NCI-H510A treated with DMSO at 0.1 percent for 48 hours (cell line): ENCODE measurements around the gene TRIM48.
"Not testable (repeated sequence)": the region's sequence is repeated elsewhere in the genome, so short reads cannot be mapped to it uniquely, and the experiment has no call there.

ENCODE experiments used
- DNase-seq: peaks from one replicate; lab custom pipeline; 2025; lab: John Stamatoyannopoulos, UW

Gene TRIM48, protein sequence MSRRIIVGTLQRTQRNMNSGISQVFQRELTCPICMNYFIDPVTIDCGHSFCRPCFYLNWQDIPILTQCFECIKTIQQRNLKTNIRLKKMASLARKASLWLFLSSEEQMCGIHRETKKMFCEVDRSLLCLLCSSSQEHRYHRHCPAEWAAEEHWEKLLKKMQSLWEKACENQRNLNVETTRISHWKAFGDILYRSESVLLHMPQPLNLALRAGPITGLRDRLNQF

DNA sequence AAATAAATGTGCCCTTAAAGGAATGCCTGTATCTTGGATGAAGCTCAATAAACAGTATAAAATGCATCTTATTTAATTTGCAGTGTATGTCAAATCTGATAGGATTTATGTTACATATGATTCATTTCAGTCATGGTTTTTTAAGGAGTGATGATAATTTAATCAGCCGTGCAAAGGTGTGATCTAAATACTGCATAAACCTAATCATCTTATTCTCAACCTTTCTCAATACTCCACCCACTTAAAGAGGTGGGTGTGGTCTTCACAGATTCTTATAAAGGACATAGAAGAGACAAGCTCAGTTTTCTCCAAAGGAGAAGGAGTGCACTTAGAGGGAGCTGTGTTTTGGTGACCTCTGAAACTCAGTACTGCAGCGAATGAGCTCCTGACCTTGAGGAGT lies at the start of gene TRIM48:
Gene TRIM48, plus strand, starts transcription at position 301 of the 400 bp plus-strand sequence. CDS start 113 bp downstream, outside the sequence.
- DNase-seq: not testable (repeated sequence)

DNA sequence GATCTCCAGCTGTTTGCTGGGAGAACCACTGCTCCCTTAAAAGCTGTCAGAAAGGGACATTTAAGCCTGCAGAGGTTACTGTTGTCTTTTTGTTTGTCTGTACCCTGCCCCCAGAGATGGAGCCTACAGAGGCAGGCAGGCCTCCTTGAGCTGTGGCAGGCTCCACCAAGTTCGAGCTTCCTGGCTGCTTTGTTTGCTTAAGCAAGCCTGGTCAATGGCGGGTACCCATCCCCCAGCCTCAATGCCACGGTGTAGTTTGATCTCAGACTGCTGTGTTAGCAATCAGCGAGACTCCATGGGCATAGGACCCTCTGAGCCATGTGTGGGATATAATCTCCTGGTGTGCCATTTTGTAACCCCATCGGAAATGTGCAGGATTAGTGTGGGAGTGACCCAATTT lies 23.6 kb upstream of the TRIM48 start:
- DNase-seq: not testable (repeated sequence)

DNA sequence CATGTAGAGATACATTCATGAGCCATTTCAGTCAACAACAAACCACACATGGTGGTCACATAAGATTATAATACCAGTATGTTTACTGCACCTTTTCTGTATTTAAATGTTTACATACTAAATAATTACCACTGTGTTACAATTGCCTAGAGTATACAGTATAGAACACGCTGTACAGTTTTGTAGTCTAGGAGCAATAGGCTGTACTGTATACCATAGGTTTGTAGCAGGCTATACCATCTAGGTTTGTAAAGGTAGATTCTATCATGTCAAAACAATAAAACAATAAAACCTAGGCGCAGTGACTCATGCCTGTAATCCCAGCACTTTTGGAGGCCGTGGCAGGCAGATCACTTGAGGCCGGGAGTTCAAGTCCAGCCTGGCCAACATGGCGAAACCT lies 1.1 kb downstream of the TRIM48 start:
- no peak for DNase-seq
